T follicular helper cell (primary cell): ENCODE data around the gene EEIG2.

Experiments
- DNase-seq: peaks from one replicate; pipeline ENCODE4 v3.0.0-alpha.2; 2020; ENCODE audit warnings: low read depth

EEIG2 gene

GRCh38 chr1:108583757-108584427, 24.0 kb downstream of the EEIG2 start:
- DNase-seq, result no peak

GRCh38 chr1:108584428-108584856, 24.5 kb downstream of the EEIG2 start:
- DNase-seq, result no peak

- DNase-seq, result no peak
These were observed 25.4 kb downstream of the EEIG2 start for GRCh38 chr1:108585313-108585712.

GRCh38 chr1:108590441-108590840, 30.5 kb downstream of the EEIG2 start:
- DNase-seq, result no peak

- no peak for DNase-seq
These were observed 31.1 kb downstream of the EEIG2 start for GRCh38 chr1:108590957-108591356.

GRCh38 chr1:108591466-108591865, 31.6 kb downstream of the EEIG2 start:
- DNase-seq, result no peak

- DNase-seq, result no peak
These were observed 32.3 kb downstream of the EEIG2 start for GRCh38 chr1:108592030-108592759.

GRCh38 chr1:108593448-108593847, 33.5 kb downstream of the EEIG2 start:
- DNase-seq, result no peak

GRCh38 chr1:108595507-108595906, 35.6 kb downstream of the EEIG2 start:
- no peak for DNase-seq

- DNase-seq, result no peak
These were observed 37.1 kb downstream of the EEIG2 start for GRCh38 chr1:108597041-108597440.

GRCh38 chr1:108598340-108598739, 38.4 kb downstream of the EEIG2 start:
- DNase-seq, result no peak

- DNase-seq, result no peak
These were observed 40.6 kb downstream of the EEIG2 start for GRCh38 chr1:108600504-108600903.

GRCh38 chr1:108601708-108602410, 42.0 kb downstream of the EEIG2 start:
- DNase-seq, result no peak

- no peak for DNase-seq
These were observed 45.7 kb downstream of the EEIG2 start for GRCh38 chr1:108605633-108606032.

- no peak for DNase-seq
These were observed 46.6 kb downstream of the EEIG2 start for GRCh38 chr1:108606478-108606877.

- no peak for DNase-seq
These were observed 49.7 kb downstream of the EEIG2 start for GRCh38 chr1:108609483-108610049.
